Skeletal muscle satellite cell (primary cell): ENCODE results near the gene STK17A.
A peak's percentile ranks its signal among the peaks of the same experiment; 100 is the strongest.
"Not testable (repeated sequence)": the region's sequence is repeated elsewhere in the genome, so short reads cannot be mapped to it uniquely, and the experiment has no call there.

Experiments used
- H3K27me3 ChIP-seq: 2 replicates; pipeline ENCODE4 v1.7.0; 2013; ENCODE audit warnings: low read length; ENCODE audit not compliant: control insufficient read depth, insufficient read depth
- H3K36me3 ChIP-seq: 2 replicates; pipeline ENCODE4 v1.7.0; 2013; ENCODE audit warnings: mild to moderate bottlenecking, control low read depth, low read length; ENCODE audit not compliant: insufficient read depth
- H3K4me1 ChIP-seq: 2 replicates; pipeline ENCODE4 v1.7.0; 2013; ENCODE audit warnings: low read length; ENCODE audit not compliant: control insufficient read depth, insufficient read depth
- H3K4me2 ChIP-seq: 2 replicates; pipeline ENCODE4 v1.7.0; 2013; ENCODE audit warnings: mild to moderate bottlenecking, low read length
- H3K4me3 ChIP-seq: 2 replicates; pipeline ENCODE4 v1.7.0; 2013; ENCODE audit warnings: low read length
- H3K9ac ChIP-seq: 2 replicates; pipeline ENCODE4 v1.7.0; 2013; ENCODE audit warnings: mild to moderate bottlenecking, low read depth, low read length, moderate library complexity
- H3K9me3 ChIP-seq: replicated peaks from 2 replicates; pipeline ENCODE4 v1.7.0; 2013; ENCODE audit warnings: mild to moderate bottlenecking, control low read depth, low read length

The STK17A gene

DNA sequence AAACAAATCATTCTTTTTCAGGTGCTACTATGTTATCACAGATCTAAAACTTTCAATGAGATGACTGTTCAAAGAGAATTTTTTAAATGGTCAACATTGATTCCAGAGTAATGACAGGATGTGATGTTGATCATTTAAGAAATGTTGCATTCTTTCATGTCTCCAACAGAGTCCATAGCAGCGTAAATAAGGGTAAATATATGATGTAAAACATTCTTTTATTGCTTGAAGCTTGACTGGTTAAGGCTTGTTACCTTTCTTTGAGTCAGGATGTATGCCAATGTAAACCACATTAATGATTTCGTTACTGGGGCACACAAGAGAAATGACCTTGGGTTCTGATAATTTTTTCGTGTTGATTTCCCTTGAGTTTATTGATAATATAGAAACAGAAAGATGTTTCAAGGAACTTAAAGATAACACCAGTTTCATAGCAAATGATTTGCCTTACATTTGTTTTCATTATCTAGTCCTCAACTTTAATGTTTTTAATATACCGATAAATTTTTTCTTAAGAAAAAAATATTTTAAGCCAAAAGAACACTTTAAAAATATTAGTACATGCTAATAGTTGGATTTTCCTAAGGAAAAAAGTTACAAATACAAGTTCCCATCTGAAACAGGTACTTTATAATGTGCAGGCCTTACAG, 3.5 kb downstream of the STK17A start:
- Histone ChIP-seq H3K36me3 (peaks cover 7% of the 10 kb centered on the region), H3K9ac (peak overlapping the region; percentile 11), H3K4me1 (peaks cover 13% of the 10 kb centered on the region), H3K27me3 (peaks cover 7% of the 10 kb centered on the region), H3K9me3 (no peaks in the 10 kb centered on the region), H3K4me3 (peak overlapping the region; percentile 91), H3K4me2 (peak overlapping the region; percentile 86)

DNA sequence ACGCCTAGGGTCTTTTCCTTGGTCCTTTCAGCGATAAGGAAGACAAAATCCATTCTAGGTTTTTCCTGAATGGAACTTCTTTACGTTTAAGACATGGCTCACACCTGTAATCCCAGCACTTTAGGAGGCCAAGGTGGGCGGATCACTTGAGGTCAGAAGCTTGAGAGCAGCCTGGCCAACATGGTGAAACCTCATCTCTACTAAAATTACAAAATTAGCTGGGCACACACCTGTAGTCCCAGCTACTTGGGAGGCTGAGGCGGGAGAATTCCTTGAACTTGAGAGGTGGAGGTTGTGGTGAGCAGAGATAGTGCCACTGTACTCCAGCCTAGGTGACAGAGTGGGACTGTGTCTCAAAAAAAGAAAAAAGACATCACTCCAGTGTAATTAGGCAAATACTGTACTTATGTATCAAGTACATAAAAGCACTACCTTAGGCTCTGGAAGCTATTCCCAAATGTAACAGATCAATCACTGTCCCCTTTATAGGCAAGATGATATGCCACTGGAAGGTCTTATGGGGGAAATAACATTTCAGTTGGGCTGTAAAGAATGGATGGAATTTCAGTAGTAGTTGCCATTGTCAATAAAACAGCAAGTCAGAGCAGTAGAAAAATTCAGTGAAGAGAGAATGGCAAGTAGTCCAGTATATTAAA, 5.7 kb downstream of the STK17A start:
- Histone ChIP-seq H3K4me1 (peaks cover 18% of the 10 kb centered on the region), H3K9ac (no peak overlapping the region), H3K4me3 (no peak overlapping the region)

DNA sequence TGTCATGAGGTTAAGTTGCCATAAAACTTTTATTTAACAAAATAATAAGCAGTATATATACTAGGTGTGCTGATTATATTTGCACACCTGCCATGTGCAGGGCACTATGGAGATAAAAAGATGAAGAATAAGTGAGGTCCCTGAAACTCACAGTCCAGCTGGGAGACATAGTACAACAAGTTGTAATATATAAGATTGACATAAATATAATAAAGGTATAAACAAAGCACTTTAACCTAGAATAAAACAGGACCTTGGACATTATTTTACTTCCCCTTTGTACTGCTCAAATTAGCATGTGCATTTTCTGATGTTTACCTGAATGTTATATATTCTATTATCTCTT, 6.2 kb downstream of the STK17A start:
- H3K4me2 ChIP-seq = no peak overlapping the region
- no peak overlapping the region for H3K9ac ChIP-seq
- H3K4me3 ChIP-seq = no peak overlapping the region
- peaks cover 7% of the 10 kb centered on the region for H3K36me3 ChIP-seq
- peaks cover 18% of the 10 kb centered on the region for H3K4me1 ChIP-seq
- no peaks in the 10 kb centered on the region for H3K9me3 ChIP-seq
- H3K27me3 ChIP-seq = no peaks in the 10 kb centered on the region

More for the DNA sequence above, 5.7 kb downstream of the STK17A start:
- H3K27me3 ChIP-seq = no peaks in the 10 kb centered on the region
- no peak overlapping the region for H3K4me2 ChIP-seq
- peaks cover 7% of the 10 kb centered on the region for H3K36me3 ChIP-seq
- no peaks in the 10 kb centered on the region for H3K9me3 ChIP-seq

DNA sequence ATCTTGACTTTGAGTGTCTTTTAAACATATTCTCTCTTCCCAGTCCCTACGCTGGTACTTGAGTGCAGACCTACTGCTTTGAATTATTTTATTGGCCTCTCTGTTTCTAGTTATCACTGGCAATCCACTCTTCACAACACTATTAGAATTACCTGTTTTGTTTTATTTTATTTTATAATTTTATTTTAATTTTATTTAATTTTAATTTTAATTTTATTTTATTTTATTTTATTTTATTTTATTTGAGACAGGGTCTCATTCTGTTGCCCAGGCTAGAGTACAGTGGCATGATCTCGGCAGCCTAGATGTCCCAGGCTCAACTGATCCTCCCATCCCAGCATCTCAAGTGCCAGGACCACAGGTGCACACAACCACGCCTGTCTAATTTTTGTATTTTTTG, 6.8 kb downstream of the STK17A start:
- Histone ChIP-seq H3K9ac (no peak overlapping the region), H3K27me3 (no peaks in the 10 kb centered on the region), H3K9me3 (no peaks in the 10 kb centered on the region), H3K4me3 (no peak overlapping the region), H3K4me1 (peaks cover 16% of the 10 kb centered on the region), H3K4me2 (no peak overlapping the region), H3K36me3 (peaks cover 7% of the 10 kb centered on the region)

GRCh38 chr7:43590862-43591557, 8.1 kb downstream of the STK17A start:
- no peak overlapping the region for H3K9ac ChIP-seq
- H3K4me3 ChIP-seq = no peak overlapping the region
- H3K4me1 ChIP-seq = peaks cover 14% of the 10 kb centered on the region

GRCh38 chr7:43591558-43592180, 8.8 kb downstream of the STK17A start:
- no peaks in the 10 kb centered on the region for H3K9me3 ChIP-seq
- H3K4me1 ChIP-seq = peaks cover 10% of the 10 kb centered on the region
- H3K4me3 ChIP-seq = no peak overlapping the region
- H3K27me3 ChIP-seq = no peaks in the 10 kb centered on the region
- peak overlapping the region; percentile 8 for H3K4me2 ChIP-seq
- H3K9ac ChIP-seq = no peak overlapping the region
- H3K36me3 ChIP-seq = peaks cover 11% of the 10 kb centered on the region

More at GRCh38 chr7:43590862-43591557, 8.1 kb downstream of the STK17A start:
- no peaks in the 10 kb centered on the region for H3K9me3 ChIP-seq
- H3K27me3 ChIP-seq = no peaks in the 10 kb centered on the region
- H3K4me2 ChIP-seq = peak overlapping the region; percentile 8
- peaks cover 7% of the 10 kb centered on the region for H3K36me3 ChIP-seq

- H3K9me3 ChIP-seq = no peaks in the 10 kb centered on the region
- no peak overlapping the region for H3K4me3 ChIP-seq
- H3K4me1 ChIP-seq = peaks cover 10% of the 10 kb centered on the region
These were observed 9.4 kb downstream of the STK17A start for GRCh38 chr7:43592326-43592725.

GRCh38 chr7:43593010-43593409, 10.1 kb downstream of the STK17A start:
- H3K4me3 ChIP-seq = no peak overlapping the region
- peaks cover 25% of the 10 kb centered on the region for H3K36me3 ChIP-seq
- H3K27me3 ChIP-seq = no peaks in the 10 kb centered on the region
- H3K9ac ChIP-seq = no peak overlapping the region
- H3K4me1 ChIP-seq = peaks cover 10% of the 10 kb centered on the region
- H3K4me2 ChIP-seq = no peak overlapping the region
- H3K9me3 ChIP-seq = no peaks in the 10 kb centered on the region

More at GRCh38 chr7:43592326-43592725, 9.4 kb downstream of the STK17A start:
- Histone ChIP-seq H3K27me3 (no peaks in the 10 kb centered on the region), H3K36me3 (peaks cover 18% of the 10 kb centered on the region), H3K9ac (no peak overlapping the region), H3K4me2 (no peak overlapping the region)

DNA sequence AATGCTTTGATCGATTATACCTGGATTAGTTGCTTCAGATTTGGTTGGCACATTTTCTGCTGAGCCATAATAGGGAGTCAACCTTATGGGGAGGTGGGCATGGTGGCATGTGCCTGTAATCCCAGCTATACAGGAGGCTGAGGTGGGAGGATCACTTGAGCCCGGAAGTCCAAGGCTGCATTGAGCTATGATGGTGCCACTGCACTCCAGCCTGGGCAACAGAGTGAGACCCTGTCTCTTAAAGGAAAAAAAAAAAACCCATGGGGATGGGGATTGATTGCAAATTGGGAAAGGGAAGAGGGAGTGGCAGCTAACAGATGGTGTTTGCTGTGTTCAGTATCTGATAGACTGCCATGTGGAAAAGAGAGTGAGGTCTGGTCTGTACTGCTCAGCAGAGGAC, 11.1 kb downstream of the STK17A start:
- Histone ChIP-seq H3K9me3 (no peaks in the 10 kb centered on the region), H3K36me3 (peaks cover 32% of the 10 kb centered on the region), H3K27me3 (no peaks in the 10 kb centered on the region), H3K4me2 (no peak overlapping the region), H3K4me3 (no peak overlapping the region), H3K4me1 (peaks cover 10% of the 10 kb centered on the region), H3K9ac (no peak overlapping the region)

- H3K4me1 ChIP-seq, H3K4me3 ChIP-seq, H3K4me2 ChIP-seq, H3K9ac ChIP-seq, H3K9me3 ChIP-seq, H3K27me3 ChIP-seq: not testable (repeated sequence)
- peaks cover 48% of the 10 kb centered on the region for H3K36me3 ChIP-seq
These were observed 13.5 kb downstream of the STK17A start for GRCh38 chr7:43596426-43596825.

DNA sequence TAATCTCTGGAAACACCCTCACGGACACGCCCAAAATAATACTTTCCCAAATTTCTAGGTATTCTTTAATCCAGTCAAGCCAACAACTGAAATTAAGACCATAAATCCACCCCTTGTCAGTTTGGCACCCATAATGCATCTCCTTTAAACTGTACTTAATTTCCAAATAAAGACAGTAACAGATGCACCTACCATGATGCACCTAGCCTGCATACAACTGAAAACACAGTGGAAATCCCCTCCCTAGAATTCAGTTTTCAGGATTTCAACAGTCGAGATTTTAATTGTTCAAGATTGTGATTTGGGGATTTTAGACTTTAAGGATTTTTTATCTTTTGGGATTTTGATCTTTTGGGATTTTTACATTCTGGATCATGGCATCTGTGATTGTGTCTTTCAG, 17.1 kb downstream of the STK17A start:
- H3K36me3 ChIP-seq = peaks cover 84% of the 10 kb centered on the region

More for the DNA sequence above, 17.1 kb downstream of the STK17A start:
- Histone ChIP-seq H3K4me1 (no peaks in the 10 kb centered on the region), H3K27me3 (no peaks in the 10 kb centered on the region), H3K9ac (no peak overlapping the region), H3K4me3 (no peak overlapping the region), H3K4me2 (no peak overlapping the region), H3K9me3 (no peaks in the 10 kb centered on the region)
